HG03108 (cell line): Measurements from ENCODE around the gene FAR2.
"Not testable (repeated sequence)": the region's sequence is repeated elsewhere in the genome, so short reads cannot be mapped to it uniquely, and the experiment has no call there.

Experiments used
- ATAC-seq: cut with Tn5 transposase; IDR thresholded peaks from one replicate; pipeline ENCODE4 v1.9.1; 2021; ENCODE audit warnings: moderate library complexity; ENCODE audit not compliant: unreplicated experiment

FAR2 gene

GRCh38 chr12:29229937-29230336 lies 80.9 kb downstream of the FAR2 start:
- ATAC-seq: no peak

- no peak for ATAC-seq
These were observed 81.9 kb downstream of the FAR2 start for GRCh38 chr12:29230800-29231560.

DNA sequence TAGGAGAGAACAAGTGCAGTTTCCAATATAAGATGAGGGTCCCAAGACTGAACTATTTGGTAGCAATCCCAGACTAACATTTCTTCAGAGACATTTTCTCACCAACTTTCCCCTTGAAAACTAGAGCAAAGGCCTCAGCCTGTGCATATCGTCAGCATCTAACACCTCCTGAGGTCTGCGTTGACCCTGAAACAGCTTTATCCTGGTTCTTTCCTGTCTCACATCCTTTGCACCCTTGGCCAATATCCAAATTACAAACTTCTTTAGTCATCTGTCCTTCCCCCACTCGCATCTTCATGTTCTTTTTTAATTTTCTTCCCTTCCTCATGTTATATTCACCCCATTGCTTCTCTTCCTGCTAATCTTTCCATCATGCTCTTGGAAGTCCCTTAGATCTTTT lies 83.0 kb downstream of the FAR2 start:
- ATAC-seq: no peak

DNA sequence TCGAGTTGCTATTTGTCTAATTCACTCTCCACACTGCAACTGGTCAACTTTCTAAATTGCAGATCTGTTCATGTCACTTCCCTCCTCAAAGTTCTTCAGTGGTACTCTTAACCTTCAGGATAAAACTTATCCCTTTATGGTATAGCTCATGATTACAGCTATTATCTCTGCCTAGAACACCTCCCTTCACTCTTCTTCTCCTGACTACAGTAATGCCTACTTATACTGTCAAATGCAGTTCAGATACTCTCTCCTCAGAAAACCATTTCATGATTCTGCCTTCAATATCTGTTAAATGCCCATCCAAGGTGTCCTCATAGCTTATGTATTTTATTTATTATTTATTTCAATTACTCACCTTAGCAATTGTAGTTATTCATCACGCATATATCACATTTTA lies 85.5 kb downstream of the FAR2 start:
- ATAC-seq: no peak

- ATAC-seq: no peak
These were observed 86.0 kb downstream of the FAR2 start for GRCh38 chr12:29234965-29235626.

DNA sequence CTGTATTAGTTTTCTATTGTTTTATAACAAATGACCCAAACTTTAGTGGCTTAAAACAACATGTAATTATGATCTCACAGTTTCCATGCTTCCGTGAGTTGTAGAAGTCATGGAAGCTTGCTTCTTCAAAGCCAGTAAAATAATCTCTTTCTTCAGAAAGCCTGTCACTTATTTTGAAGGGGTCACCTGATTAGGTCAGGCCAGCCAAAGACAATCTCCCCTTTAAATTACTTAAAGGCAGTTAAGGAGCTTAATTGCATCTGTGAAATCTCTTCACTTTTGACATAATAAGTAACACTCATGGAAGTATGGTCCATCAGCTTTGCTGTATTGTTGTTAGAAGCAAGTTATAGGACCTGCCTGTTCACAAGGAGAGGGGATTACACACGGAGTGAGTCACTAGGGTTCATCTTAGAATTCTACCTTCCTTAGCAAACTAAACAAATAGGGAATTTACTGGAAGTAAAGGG lies 89.8 kb downstream of the FAR2 start:
- ATAC-seq: no peak

DNA sequence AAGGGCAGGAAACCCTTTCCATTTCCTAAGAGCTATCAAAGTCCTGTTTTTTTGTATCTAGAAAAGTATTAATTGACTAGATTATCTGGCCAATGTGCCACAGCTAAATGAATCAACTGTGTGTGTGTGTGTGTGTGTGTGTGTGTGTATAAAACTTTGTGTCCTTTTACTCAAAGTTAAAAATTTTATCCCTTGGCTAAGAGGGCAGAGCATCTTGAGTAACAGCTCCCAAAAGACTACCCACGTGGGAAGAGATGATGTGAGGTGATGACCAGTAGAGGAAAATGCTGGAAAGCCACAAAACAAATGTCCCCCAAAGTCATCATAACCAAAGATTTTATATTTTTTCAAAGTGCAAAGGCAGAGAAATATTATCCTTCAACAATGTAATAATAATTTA lies 90.3 kb downstream of the FAR2 start:
- ATAC-seq: no peak

GRCh38 chr12:29240441-29240840 lies 91.4 kb downstream of the FAR2 start:
- no peak for ATAC-seq

- ATAC-seq: peak; percentile 74
These were observed 92.9 kb downstream of the FAR2 start for GRCh38 chr12:29241821-29242591.

DNA sequence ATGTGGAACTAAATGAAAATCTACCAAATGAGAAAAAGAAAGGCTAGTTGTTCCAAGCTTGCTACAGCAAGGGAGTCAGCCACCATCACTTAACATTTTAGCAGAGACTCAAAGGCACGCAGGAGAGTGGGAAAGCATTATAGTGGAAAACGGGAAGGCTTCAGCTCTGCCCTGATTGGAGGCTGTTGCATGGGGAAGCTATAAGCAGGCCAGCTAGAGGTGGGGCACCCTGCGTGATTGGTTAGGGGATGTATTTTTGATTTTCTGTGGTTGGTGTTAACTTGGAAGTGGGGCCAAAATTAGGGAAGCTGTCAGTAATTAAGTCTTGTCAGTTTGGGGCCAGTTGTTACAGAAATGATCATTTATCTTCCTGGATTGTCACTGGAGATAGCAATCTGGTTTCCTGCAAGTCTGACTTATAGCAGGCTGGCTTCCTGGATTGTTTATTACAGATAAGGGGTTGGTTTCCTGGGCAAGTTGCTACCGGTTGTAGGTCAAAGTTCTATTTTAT lies 93.9 kb downstream of the FAR2 start:
- ATAC-seq: no peak

DNA sequence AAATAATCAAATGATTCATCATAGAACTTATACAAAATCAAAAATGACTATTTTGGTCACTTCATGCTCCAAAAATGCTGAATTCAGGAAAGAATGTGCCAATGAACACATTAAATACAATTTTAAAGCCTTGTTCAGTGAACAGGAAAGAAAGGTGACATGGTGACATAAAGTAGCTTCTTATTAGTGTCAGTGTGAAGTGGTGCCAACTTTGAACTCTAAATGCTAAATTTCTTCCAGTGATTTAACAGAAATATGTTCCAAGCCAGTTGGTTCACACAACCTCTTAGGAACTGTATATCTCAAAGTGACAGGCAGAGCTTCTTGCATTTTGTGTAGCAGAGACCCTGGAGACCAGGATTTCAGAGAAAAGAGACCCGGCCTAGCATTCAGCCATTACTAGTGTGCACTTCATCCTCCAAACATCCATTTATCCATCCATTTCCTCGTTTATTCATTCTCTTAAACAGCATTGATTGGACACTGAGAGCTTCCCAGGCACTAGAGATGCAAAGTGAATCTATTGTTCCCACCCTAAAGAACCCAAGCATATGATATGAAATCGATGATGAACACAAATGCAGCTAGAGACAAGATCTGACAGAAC lies 95.2 kb downstream of the FAR2 start:
- ATAC-seq: no peak

DNA sequence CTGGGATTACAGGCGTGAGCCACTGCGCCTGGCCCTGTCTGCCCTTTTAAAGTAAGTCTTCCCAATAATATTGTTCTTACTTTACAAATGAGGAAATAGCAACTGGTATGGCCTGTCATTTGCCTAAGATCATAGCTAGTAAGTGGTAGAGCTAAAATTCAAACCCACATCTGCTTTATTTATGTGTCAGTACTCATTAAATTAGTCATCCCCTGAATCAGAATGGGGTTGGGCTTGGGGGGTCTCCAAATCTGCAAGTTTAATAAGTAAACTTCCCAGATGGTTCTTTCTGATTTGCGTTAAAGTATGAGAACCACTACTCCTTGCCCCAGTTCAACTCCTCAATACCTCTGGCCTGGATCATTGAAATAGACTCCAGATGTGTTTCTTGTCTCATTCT lies 96.2 kb downstream of the FAR2 start:
- no peak for ATAC-seq

DNA sequence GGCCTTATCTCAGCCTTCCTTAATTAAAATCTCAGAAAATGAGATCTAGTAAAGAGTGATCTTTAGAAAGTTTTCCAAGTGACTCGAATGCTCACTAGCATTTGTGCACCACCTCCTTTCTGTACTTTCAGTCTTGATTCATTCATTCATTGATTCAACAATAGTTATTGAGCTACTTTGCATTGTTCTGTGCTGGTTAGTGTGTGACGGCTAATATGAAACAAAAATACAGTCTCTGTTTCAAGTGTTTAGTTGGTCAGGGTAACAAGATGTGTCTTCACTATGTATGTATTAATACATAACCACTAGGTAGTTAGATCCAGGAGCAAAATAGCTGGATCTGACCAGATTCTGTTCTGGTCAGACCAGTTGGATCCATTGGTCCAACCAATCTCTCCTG lies 100.9 kb downstream of the FAR2 start:
- ATAC-seq: no peak

GRCh38 chr12:29253906-29254625 lies 105.0 kb downstream of the FAR2 start:
- no peak for ATAC-seq

DNA sequence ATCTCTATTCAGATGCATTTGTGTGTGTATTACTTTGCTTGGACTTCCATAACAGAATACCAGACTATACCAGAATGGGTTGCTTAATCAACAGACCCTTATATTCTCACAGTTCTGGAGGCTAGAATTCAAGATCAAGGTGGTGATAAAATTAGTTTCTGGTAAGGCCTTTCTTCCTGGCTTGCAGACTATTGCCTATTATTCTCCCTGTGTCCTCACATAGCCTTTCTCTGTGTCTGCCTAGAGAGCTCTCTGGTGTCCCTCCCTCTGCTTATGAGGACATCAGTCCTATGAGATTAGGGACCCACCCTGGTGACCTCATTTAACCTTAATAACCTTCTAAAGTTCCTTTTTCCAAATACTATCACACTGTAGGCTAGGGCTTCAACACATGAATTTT lies 106.0 kb downstream of the FAR2 start:
- ATAC-seq: no peak

- no peak for ATAC-seq
These were observed 107.5 kb downstream of the FAR2 start for GRCh38 chr12:29256598-29256997.

GRCh38 chr12:29257687-29258086 lies 108.6 kb downstream of the FAR2 start:
- not testable (repeated sequence) for ATAC-seq

GRCh38 chr12:29264424-29264823 lies 115.3 kb downstream of the FAR2 start:
- no peak for ATAC-seq

- ATAC-seq: no peak
These were observed 120.8 kb downstream of the FAR2 start for GRCh38 chr12:29269706-29270408.

GRCh38 chr12:29270446-29270845 lies 121.4 kb downstream of the FAR2 start:
- no peak for ATAC-seq
